IPS-NIHi7 (cell line): ENCODE results near the gene SYNE2.

ENCODE experiments used
- DNase-seq: peaks from one replicate; pipeline ENCODE4 v3.0.0; 2012; ENCODE audit warnings: mixed read lengths; ENCODE audit errors: extremely low spot score

SYNE2 gene

DNA sequence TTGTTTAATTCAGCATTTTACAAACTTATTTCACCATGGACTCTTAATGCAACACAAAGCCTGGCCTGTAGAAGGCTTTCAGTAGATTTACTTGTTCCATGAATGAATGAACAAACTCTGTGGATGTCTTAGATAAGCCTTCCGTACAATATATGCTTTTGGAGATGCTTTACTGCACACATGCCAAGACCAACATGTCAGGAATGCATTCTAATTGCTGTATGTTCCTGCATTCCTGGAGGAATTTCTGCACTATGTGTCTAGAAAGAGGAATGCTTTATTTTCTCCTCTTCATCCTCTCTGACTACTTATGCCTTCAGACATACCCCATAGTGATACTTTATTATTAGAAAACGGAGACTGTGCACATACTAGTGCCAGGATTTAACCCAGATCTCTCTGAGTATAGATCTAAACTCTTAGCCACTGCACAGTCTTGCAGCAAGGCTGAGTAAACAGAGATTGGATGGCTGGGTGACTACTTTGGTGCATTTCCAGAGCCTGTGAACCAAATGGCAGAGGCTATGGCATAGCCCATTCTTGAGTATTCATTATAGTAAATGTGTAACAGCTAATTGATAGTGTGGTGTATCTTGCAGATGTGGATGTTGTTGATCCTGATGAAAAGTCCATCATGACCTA, 108.2 kb downstream of the SYNE2 start:
- no peak for DNase-seq

DNA sequence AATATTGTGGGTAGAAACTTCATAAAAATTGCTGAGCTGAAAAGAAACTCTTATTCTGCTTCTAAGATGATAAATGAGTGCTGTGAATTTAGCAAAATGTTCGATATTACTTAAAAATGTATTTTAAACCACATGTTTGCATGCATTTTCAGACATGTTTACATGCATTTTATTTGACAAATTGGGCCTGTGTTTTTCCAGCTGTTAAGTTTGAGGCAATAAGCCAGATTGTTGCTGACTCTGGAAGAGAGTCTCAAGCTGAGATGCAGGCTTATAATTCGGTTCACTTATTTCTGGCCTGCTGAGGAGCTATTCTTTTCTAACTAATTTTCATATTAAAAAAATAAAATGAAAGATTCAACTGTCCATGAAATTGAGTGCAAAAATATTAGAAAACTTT, 110.1 kb downstream of the SYNE2 start:
- DNase-seq, result no peak

DNA sequence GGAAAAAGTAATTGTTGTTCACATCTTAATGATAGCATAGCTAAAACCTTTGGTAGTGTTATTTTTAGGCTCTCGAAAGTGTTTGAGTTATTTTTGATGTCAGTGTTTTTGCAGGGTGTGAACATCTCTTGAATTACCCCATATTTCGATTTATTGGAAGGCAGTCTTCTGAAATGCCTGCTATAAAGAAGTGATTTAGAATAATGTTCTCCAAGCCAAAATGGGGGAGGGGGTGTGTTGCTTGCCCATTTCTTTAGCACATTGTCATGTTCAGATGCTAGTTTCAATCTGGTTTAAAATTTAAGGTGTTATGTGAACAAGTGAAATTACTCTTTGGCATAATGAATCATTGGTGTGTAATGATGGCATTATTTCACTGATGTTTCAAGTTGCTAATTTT, 110.6 kb downstream of the SYNE2 start:
- no peak for DNase-seq

GRCh38 chr14:63964113-63964512, 111.3 kb downstream of the SYNE2 start:
- no peak for DNase-seq

GRCh38 chr14:63966407-63966806, 113.6 kb downstream of the SYNE2 start:
- DNase-seq, result no peak

DNA sequence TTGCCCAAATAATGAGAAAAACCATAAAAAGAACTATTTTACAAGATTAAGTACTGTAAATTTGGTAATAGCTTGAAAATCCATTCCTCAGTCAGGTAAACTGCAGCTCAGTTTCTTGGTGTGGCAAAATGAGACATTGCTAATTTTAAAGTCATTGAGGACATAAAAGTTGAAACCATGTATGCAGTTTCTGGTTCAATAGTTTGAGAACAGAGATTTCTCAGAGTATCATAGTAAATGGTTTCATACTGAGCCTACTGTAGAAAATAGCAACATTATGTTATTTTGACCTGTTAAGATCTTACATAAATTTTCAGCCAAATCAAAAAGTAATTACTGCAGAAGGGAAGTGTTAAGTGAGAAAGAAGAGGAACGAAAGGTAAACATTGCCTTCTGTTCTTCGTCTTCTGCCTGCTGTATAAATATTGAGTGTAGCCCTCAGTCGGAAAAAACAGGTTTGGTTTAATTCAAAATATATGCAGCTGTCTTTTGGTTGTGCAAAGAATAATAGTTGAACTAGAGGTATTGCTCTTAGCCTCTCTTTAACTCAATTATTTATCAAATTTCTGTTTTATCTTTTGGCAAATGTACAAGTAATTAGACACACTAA, 119.6 kb downstream of the SYNE2 start:
- DNase-seq, result no peak

DNA sequence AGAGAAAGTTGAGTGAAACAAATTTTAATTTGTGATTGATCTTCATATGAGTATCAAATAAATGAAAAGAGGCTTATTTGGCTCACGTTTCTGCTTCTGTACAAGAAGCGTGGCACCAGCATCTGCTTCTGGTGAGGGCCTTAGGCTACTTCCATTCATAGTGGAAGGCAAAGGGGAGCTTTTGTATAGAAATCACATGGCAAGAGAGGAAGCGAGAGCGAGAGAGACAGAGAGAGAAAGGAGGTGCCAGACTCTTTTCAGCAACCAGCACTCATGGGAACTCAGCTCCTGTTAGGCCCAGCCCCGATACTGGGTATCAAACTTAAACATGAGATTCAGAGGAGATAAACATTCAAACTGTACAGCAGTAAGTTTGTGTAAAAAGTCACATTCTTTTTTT, 121.4 kb downstream of the SYNE2 start:
- no peak for DNase-seq

DNA sequence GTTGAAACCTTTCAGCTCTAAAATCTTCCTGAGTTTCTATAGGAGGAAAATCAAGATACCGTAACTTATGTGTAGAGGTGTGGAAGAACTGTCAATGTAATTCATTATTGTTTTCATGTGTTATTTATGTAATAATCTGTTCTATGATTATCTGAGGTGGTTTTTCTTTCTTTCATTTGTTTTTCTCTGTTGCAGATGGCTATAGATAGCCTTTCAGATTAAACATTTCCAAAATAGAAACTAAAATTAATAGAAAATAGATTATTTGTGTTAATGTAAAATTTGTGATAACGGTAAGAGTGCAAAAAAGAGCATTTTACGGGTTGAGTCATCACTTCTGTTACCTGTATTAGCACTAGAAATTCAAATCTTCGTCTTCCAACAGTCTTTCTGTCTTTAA, 128.8 kb downstream of the SYNE2 start:
- DNase-seq, result no peak

DNA sequence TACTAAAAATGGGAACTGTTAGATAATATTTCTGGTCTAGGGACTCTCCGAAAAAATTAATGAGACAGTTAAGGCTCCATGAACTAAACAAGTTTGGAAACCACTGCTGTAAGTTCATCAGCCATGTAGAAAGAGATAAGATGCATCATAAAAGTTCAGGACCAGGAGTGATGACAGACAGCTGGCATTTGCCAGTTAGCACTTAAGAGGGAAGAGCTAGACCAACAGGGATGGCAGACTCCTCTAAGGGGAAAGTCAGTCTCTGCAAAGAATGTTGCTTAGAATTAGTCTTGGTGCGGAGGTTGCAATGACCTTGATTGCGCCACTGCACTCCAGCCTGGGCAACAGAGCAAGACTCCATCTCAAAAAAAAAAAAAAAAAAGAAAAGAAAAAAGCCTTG, 129.4 kb downstream of the SYNE2 start:
- DNase-seq, result no peak

DNA sequence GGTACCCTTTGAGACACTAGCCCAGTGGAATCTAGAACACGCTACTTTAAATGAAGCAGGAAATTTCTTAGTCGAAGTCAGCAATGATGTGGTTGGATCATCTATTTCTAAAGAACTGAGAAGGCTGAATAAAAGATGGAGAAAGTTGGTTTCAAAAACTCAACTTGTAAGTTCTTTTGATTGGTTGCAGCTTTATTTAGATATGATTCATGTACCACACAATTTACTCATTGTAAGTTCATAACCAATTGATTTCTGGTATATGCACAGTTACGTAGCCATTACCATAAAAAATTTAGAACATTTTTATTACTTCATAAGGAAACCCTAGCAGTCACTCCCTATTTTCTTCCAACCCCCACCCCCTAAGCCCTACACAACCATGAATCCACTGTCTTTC, 129.8 kb downstream of the SYNE2 start:
- DNase-seq, result no peak

GRCh38 chr14:63986789-63987533, 134.2 kb downstream of the SYNE2 start:
- no peak for DNase-seq

DNA sequence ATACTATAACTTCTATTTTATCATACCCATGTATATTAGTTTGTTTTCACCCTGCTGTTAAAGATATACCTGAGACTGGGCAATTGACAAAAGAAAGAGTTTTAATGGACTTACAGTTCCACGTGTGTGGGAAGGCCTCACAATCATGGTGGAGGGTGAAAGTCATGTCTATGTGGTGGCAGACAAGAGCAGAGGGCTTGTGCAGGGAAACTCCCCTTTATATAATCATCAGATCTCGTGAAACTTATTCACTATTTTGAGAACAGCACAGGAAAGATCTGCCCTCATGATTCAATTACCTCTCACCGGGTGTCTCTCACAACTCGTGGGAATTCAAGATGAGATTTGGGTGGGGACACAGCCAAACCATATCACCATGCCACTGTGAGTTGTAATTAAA, 135.8 kb downstream of the SYNE2 start:
- no peak for DNase-seq

GRCh38 chr14:63991833-63992232, 139.0 kb downstream of the SYNE2 start:
- DNase-seq, result no peak

DNA sequence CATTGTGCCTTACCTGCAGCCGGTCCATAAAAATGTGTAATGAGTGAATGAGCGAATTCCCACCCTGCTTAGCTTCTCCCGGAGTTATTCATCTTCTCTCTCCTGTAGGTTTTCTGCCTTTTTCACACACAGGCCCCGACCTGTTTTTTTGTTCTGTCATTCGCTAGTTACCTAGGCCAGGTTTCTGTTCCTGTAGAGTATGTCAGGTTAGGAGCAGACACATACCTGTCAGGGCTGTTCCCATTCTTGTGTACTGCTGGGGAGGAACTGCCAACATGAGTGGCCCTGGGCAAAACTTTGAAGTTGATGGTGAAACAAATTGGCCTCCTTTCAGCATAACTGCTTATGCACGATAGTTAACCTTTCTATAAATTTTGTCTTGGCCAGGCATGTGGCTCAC, 140.1 kb downstream of the SYNE2 start:
- DNase-seq, result no peak

GRCh38 chr14:63993992-63994391, 141.2 kb downstream of the SYNE2 start:
- no peak for DNase-seq

- DNase-seq, result no peak
Measured at GRCh38 chr14:63995285-63995684, 142.5 kb downstream of the SYNE2 start.

GRCh38 chr14:63996016-63996415, 143.2 kb downstream of the SYNE2 start:
- DNase-seq, result no peak

GRCh38 chr14:63996625-63997220, 143.9 kb downstream of the SYNE2 start:
- no peak for DNase-seq

GRCh38 chr14:64000749-64001148, 147.9 kb downstream of the SYNE2 start:
- DNase-seq, result no peak

GRCh38 chr14:64005822-64006221, 153.0 kb downstream of the SYNE2 start:
- DNase-seq, result no peak

DNA sequence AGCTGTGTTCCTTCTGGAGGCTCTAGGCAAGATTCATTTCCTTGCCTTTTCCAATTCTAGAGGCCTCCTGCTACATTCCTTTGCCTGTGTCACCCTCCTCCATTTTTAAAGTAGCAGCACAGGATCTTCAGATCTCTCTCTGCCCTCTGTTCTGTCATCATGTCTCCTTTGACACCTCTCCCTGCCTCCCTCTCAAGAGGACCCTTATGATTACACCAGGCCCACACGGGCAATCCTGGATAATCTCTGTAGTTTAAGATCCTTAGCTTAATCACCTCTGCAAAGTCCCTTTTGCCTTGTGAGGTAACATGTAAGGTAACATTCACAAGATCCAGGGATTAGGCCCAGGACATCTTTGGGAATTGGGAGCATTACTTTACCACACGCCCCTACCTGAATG, 155.2 kb downstream of the SYNE2 start:
- no peak for DNase-seq

- no peak for DNase-seq
Measured at GRCh38 chr14:64012003-64012402, 159.2 kb downstream of the SYNE2 start.

GRCh38 chr14:64012720-64013119, 159.9 kb downstream of the SYNE2 start:
- no peak for DNase-seq
